ENCODE measurements around the gene RBM20. TPM values are rescaled to one million over a fixed set of nuclear protein-coding genes. Genes with fewer than 3 reads are reported as not detected.

RBM20 gene
- total and polyA plus RNA-seq, 2 of the 13 experiments (the other 11 are each of a cell fraction or from before 2014, with no cell fraction given), result 0.02 to 0.22 TPM

- TF ChIP-seq, protein P1, sequence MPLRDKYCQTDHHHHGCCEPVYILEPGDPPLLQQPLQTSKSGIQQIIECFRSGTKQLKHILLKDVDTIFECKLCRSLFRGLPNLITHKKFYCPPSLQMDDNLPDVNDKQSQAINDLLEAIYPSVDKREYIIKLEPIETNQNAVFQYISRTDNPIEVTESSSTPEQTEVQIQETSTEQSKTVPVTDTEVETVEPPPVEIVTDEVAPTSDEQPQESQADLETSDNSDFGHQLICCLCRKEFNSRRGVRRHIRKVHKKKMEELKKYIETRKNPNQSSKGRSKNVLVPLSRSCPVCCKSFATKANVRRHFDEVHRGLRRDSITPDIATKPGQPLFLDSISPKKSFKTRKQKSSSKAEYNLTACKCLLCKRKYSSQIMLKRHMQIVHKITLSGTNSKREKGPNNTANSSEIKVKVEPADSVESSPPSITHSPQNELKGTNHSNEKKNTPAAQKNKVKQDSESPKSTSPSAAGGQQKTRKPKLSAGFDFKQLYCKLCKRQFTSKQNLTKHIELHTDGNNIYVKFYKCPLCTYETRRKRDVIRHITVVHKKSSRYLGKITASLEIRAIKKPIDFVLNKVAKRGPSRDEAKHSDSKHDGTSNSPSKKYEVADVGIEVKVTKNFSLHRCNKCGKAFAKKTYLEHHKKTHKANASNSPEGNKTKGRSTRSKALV (CRISPR knock-in tag; IDR thresholded peaks at IDR 0.05), result no peak
- no peak for TF ChIP-seq KLF15 (CRISPR knock-in tag; IDR thresholded peaks at IDR 0.05; ENCODE audit: borderline replicate concordance)
- no peak for TF ChIP-seq NR1H2 (CRISPR knock-in tag; IDR thresholded peaks at IDR 0.05; ENCODE audit: borderline replicate concordance, low read depth)
- no peak for TF ChIP-seq GZF1 (CRISPR knock-in tag; IDR thresholded peaks at IDR 0.05)
- TF ChIP-seq HNRNPUL1 (IDR thresholded peaks at IDR 0.05; ENCODE audit: low read depth, low read length), result no peak
- TF ChIP-seq ISL2 (CRISPR knock-in tag; IDR thresholded peaks at IDR 0.05), result peak; percentile 43; the same call in 1 of the 2 replicates
- TF ChIP-seq CC2D1A (CRISPR knock-in tag; IDR thresholded peaks at IDR 0.05), result no peak
- TF ChIP-seq, protein P2, sequence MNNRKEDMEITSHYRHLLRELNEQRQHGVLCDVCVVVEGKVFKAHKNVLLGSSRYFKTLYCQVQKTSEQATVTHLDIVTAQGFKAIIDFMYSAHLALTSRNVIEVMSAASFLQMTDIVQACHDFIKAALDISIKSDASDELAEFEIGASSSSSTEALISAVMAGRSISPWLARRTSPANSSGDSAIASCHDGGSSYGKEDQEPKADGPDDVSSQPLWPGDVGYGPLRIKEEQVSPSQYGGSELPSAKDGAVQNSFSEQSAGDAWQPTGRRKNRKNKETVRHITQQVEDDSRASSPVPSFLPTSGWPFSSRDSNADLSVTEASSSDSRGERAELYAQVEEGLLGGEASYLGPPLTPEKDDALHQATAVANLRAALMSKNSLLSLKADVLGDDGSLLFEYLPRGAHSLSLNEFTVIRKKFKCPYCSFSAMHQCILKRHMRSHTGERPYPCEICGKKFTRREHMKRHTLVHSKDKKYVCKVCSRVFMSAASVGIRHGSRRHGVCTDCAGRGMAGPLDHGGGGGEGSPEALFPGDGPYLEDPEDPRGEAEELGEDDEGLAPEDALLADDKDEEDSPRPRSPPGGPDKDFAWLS (CRISPR knock-in tag; IDR thresholded peaks at IDR 0.05; ENCODE audit: borderline replicate concordance), result no peak
- no peak for TF ChIP-seq ZEB1 (IDR thresholded peaks at IDR 0.05; ENCODE audit: insufficient replicate concordance, low read depth)
- TF ChIP-seq, protein P3, sequence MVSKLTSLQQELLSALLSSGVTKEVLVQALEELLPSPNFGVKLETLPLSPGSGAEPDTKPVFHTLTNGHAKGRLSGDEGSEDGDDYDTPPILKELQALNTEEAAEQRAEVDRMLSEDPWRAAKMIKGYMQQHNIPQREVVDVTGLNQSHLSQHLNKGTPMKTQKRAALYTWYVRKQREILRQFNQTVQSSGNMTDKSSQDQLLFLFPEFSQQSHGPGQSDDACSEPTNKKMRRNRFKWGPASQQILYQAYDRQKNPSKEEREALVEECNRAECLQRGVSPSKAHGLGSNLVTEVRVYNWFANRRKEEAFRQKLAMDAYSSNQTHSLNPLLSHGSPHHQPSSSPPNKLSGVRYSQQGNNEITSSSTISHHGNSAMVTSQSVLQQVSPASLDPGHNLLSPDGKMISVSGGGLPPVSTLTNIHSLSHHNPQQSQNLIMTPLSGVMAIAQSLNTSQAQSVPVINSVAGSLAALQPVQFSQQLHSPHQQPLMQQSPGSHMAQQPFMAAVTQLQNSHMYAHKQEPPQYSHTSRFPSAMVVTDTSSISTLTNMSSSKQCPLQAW (CRISPR knock-in tag; IDR thresholded peaks at IDR 0.05), result no peak; the same call in 1 of the 2 replicates
- no peak for TF ChIP-seq HNF1A (IDR thresholded peaks at IDR 0.05; ENCODE audit: low read depth)
- TF ChIP-seq HNF1A (CRISPR knock-in tag; IDR thresholded peaks at IDR 0.05; ENCODE audit: borderline replicate concordance), result peak; percentile 53
- TF ChIP-seq NCOA5 (CRISPR knock-in tag; IDR thresholded peaks at IDR 0.05), result no peak
- TF ChIP-seq ZNF382 (CRISPR knock-in tag; IDR thresholded peaks at IDR 0.05; ENCODE audit: borderline replicate concordance), result no peak
- TF ChIP-seq, protein P4, sequence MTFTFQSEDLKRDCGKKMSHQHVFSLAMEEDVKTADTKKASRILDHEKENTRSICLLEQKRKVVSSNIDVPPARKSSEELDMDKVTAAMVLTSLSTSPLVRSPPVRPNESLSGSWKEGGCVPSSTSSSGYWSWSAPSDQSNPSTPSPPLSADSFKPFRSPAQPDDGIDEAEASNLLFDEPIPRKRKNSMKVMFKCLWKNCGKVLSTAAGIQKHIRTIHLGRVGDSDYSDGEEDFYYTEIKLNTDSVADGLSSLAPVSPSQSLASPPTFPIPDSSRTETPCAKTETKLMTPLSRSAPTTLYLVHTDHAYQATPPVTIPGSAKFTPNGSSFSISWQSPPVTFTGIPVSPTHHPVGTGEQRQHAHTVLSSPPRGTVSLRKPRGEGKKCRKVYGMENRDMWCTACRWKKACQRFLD (CRISPR knock-in tag; IDR thresholded peaks at IDR 0.05; ENCODE audit: borderline replicate concordance), result peak; percentile 80; the same call in 1 of the 2 replicates
- TF ChIP-seq ZFP36L2 (CRISPR knock-in tag; IDR thresholded peaks at IDR 0.05), result no peak
- peak; percentile 91 for TF ChIP-seq RBFOX2 (IDR thresholded peaks at IDR 0.05; ENCODE audit: low read depth, low read length)
- TF ChIP-seq NFIB (CRISPR knock-in tag; IDR thresholded peaks at IDR 0.05; ENCODE audit: borderline replicate concordance), result no peak
These were observed 228.2 kb downstream of the RBM20 start (continued) for GRCh38 chr10:110872145-110872983.
